Fibroblast of skin of left quadriceps (primary cell): Measurements from ENCODE around the gene PRICKLE2.

Experiments
- DNase-seq, 2 experiments: peaks; one replicate each; pipeline ENCODE4 v3.0.0-alpha.2; 2013; ENCODE audit warnings: low read depth in 2 of 2

PRICKLE2 gene

DNA sequence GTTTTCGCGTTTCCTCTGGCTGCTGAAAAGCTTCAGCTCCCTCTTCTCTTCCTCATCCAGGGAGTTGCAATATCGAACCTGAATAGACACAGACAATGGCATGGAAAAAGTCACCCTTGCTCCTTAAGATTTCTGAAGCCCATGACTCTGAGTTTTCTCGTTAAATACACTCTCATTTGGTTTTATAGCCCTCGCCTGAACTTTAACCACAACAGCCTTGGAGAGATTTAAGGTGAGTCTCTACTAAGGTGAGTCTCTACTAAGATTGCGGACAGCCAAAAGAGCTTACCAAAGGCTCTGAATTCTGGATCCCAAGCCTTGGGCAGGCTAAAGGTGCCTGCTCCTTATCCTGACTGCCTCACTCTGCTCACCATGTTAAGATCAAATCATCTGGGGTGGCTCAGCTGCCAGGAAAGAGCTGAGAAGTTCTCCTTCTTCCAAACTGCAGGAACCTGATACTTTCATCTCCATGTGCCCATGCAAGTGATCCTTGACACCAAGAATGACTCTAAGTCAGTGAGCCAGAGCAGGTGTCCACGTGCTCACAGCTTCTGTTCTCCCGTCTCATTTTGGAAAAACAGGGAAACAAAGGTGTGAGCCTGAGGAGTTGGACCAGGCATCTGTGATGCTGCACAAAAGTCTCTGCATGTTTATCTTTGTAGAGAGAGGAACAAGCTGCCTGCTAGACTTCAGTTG, 65.1 kb downstream of the PRICKLE2 start:
- DNase-seq = no peak

- DNase-seq = no peak
These were observed 66.9 kb downstream of the PRICKLE2 start for GRCh38 chr3:64158334-64158733.

DNA sequence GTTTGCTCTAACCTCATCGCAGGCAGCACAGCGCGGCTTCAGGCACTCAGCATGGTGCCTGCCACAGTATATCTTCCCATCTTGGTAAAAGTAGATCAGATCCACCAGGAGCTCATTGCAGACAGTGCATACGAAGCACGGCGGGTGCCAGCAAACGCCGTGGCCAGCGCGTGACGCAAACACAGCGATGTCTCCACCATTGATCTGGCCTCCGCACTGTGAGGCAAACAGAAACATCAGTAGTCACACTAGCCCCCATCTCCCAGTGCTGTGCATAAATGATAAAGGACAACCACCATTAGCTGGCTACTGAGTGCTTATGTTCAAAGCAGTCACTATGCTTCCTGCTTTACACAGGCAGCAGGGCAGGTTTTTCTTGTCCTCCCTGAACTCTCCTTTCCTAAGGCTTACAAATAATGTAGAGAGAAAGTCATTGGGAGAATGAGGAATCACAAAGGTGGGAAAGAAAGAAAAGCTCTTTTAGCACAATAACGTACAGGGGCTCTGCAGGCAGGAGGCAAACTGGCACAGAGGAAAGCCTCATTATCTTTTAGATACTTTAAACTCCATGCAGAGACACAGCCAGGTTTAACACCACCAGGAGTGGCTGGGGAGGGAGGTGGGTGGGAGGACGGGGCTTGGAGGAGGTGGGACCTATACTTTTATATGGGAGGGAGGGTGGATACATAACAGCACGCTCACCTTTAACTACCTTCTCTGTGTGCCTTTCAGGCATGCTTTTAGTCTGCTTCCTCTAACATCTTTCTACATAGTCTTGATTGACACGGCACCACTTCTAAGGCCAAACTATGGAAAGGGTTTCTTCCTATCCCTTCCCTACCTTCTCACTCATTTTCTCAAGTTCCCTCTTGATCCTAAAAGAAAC, 67.9 kb downstream of the PRICKLE2 start:
- DNase-seq = no peak

DNA sequence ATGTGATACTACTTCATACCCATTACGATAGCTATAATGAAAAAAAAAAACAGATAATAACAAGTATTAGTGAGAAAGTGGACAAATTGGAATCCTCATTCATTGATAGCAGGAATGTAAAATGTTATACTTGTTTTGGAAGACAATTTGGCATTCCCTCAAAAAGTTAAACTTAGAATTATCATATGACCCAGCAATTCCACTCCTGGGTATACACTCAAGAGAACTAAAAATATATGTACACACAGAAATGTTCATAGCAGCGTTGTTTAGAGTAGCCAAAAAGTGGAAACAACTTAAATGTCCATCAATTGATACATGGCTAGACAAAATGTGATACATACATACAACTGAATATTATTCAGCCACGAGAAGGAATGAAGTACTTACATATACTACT, 69.9 kb downstream of the PRICKLE2 start:
- DNase-seq = no peak

GRCh38 chr3:64152676-64153466, 72.4 kb downstream of the PRICKLE2 start:
- no peak for DNase-seq

GRCh38 chr3:64152086-64152485, 73.2 kb downstream of the PRICKLE2 start:
- peak; percentile 71 to 76 for DNase-seq

DNA sequence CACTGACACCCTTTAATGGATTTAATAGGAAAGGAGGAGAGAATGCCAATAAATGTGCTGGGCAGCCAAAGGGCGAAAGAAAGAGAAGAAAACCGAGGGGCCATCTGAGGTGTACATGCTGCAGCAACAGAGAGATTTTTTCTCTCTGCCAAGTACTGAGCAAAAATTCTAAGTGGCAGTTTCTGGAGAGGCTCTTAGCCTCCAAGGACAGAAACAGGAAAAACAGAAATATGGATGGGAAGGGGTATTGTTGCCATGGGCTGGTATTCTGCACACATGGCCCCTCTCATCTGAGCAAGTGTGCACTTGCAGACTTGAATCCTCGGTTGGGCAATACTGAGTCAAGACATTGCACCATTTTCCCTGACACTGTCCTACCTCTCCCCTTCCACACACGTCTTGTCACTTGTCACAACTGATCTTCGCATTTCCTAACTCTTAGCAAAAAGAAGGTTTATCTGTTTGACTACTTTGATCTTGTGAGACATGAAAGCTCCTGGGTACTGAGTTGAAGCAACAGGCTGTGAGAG, 73.9 kb downstream of the PRICKLE2 start:
- DNase-seq = no peak

DNA sequence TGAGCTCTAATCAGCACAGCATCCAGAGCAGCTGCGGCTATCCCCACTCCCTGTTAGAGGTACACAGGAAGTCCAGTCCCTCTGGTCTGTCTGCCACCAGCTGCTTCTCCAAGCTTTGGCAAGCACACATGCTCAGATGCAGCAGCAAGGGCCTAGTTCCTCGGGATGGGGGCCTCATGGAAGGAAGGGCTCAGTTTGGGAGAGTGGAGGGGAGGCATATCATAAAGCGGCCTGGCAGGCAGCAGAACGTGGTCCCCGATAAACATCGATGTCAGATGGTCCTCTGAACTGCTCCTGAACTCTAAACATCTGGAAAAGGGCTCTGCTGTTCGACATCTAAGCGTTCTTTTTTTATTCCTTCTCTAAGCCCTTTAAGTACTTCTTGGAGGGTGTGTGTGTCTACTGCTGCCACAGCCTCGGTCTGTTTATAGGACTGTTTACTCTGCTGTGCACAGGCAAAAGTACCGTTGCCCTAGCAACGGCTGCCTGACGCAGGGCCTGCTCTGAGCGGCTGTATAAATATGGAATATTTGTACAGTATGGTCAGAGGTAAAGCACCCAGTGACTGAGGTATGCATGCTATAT, 74.6 kb downstream of the PRICKLE2 start:
- peak; percentile 71 to 78 for DNase-seq

- no peak for DNase-seq
These were observed 75.4 kb downstream of the PRICKLE2 start for GRCh38 chr3:64149886-64150285.

- no peak for DNase-seq
These were observed 76.2 kb downstream of the PRICKLE2 start for GRCh38 chr3:64148955-64149653.

DNA sequence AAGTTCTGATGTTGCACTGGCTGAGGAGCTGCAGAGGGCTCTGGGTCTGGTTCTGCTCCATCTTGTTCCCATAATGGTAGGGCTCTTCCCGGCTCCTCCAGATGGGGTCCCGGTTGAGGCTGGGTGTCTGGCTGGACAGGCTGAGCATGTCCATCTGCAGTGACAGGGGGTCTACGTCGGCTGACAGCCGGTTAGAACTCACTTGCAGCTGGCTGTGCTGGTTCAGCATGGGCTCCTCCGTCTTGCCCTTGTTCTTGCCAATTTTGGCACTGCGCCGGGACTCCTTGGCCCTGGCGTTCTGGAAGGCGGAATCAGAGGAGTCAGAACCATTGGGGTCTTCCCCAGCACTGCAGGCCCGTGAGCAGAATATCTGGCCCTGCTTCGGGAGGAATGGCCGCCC, 78.1 kb downstream of the PRICKLE2 start:
- DNase-seq = no peak

- DNase-seq = no peak
These were observed 79.8 kb downstream of the PRICKLE2 start for GRCh38 chr3:64145438-64145837.

DNA sequence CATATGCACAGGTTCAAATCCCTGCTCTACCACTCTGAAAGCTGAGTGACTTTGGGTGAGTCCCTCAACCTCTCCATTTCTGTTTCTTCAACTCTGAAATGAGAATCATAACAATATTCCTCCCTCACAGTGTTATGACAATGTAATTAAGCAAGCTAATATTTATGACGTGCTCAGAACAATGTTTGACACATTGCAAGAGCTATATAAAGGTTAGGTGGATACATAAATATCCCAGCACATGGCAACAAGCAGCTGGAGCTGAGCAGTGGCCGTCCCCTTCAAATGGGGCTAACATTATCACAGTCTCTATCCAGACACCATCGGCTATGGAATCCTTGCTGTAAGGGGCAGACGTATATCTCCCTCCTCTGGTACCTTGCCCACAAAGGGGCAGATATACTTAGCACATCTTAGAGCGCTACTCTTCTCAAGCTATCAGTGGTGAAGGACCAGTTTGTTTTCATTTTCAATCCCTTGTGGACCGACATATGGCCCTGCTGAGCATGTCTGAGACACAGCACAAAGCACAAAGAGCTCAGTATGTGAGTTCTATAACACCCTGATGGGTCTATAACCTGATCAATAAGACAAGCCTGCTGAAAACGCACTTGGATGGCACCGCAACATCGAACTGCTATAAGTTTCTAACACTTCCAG, 80.9 kb downstream of the PRICKLE2 start:
- DNase-seq = no peak

- DNase-seq = peak; percentile 81 to 83
These were observed 81.7 kb downstream of the PRICKLE2 start for GRCh38 chr3:64143409-64144130.

DNA sequence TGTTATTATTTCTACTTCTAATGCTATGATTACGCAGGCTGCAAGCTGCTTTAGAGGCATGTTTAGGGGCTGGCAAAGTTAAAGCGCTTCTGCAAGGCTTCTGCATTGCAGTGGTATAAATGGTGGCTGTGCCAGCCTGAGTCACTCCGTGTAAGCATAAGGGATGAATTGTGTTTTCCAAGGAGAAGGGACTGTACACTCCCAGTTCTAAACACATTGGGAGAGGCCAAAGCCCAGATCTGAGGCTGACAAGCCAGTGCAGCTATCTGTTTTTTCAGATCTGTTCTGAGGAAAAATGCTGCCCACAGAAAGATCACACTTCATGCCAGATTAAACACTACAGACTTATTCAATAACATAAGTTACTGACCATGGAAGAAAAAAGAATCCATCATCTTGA, 83.8 kb downstream of the PRICKLE2 start:
- DNase-seq = no peak

- DNase-seq = no peak
These were observed 84.6 kb downstream of the PRICKLE2 start for GRCh38 chr3:64140651-64141050.

DNA sequence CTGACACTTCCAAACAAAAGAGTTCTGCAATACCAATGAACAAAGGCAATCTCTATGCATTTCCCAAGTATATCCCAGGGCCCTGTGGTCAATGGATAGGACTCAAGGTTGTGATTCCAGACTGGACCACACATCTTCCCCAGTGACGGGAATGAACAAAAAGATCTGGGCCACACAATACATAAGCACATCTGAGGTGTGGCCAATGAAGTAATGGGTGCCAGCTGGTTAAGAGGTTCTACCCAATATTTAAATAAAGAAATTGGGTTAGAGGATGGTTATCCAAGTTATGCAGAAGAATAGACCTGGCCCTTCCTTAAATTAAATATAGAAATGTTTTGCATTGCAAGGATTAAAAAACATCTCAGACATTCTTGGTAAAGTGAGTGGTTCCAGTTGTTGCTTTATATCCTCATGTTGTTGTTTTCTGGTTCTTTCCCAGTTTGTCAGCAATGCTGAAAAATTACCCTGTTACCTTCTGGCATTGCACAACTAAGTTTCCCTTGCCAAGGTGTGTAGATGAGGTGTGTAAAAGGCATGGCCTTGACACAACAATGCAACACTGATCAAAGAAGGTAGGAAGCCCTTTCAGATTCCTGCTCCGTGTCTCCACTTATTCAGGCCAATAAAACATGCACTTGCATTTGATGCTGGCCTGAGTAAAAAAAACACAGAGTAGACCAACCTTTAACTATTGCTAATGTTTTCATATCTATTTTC, 86.5 kb downstream of the PRICKLE2 start:
- DNase-seq = no peak

GRCh38 chr3:64138046-64138445, 87.2 kb downstream of the PRICKLE2 start:
- no peak for DNase-seq

DNA sequence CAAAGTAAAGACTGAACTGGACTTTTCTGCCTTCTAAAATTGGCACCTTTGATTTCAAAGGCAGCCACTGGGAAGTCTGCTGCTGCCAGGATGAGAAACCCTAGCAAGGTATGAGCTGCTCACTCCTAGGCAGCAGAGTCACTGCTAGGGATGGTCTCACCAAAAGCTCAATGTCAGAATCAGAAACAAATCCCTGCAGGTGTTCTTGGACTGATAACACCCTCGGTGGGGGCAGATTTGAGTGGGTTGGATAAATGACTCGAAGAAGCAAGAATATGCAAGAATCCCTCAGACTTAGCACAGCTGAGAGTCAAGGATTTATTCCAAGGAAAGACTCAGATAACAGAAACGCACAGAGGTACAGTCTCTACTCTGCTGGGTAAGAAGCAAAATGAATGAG, 90.4 kb downstream of the PRICKLE2 start:
- no peak for DNase-seq
